Fibroblast of lung (primary cell): ENCODE data around the gene IL1RAPL2. TPM values are rescaled to one million over a fixed set of nuclear protein-coding genes. Genes with fewer than 3 reads are reported as not detected.

Experiments used
- DNase-seq, 2 donors: peaks; one replicate each; pipeline versions ENCODE4 v3.0.0 to v3.0.0-alpha.2; 2010; ENCODE audit warnings: low read depth in 2 of 2
- H2AFZ ChIP-seq: 2 replicates; pipeline ENCODE4 v1.5.1; 2012; ENCODE audit warnings: low read length, control low read depth, inconsistent platforms
- H3K27ac ChIP-seq: 2 replicates; pipeline ENCODE4 v1.5.1; 2011; ENCODE audit warnings: low read length, control low read depth; ENCODE audit not compliant: insufficient read depth
- H3K27me3 ChIP-seq: 2 replicates; pipeline ENCODE4 v1.5.1; 2011; ENCODE audit warnings: mild to moderate bottlenecking, low read length; ENCODE audit not compliant: control insufficient read depth, insufficient read depth
- H3K36me3 ChIP-seq: 2 replicates; pipeline ENCODE4 v1.5.1; 2011; ENCODE audit warnings: low read length; ENCODE audit not compliant: control insufficient read depth, insufficient read depth
- H3K4me1 ChIP-seq: 2 replicates; pipeline ENCODE4 v1.5.1; 2011; ENCODE audit warnings: low read length; ENCODE audit not compliant: control insufficient read depth, insufficient read depth; ENCODE audit errors: extremely low read depth
- H3K4me2 ChIP-seq: 2 replicates; pipeline ENCODE4 v1.5.1; 2011; ENCODE audit warnings: low read length, control low read depth; ENCODE audit not compliant: insufficient read depth; ENCODE audit errors: extremely low read depth
- H3K4me3 ChIP-seq, 4 experiments: fragments of 200-600 bp in 1 of 4; sonication (generic) in 1 of 4; replicated peaks in 1 of 4; 2 replicates each; pipeline ENCODE4 v1.5.1; 2011 to 2016; ENCODE audit warnings: low read length in 4 of 4, low read depth in 3 of 4, mild to moderate bottlenecking in 3 of 4, control low read depth in 2 of 4, inconsistent platforms in 1 of 4, mixed read lengths in 1 of 4; ENCODE audit not compliant: insufficient read depth in 1 of 4; ENCODE audit errors: control extremely low read depth in 1 of 4
- H3K79me2 ChIP-seq: 2 replicates; pipeline ENCODE4 v1.5.1; 2012; ENCODE audit warnings: mild to moderate bottlenecking, low read length, inconsistent platforms; ENCODE audit not compliant: control insufficient read depth, insufficient read depth
- H3K9ac ChIP-seq: 2 replicates; pipeline ENCODE4 v1.5.1; 2011; ENCODE audit warnings: mild to moderate bottlenecking, low read length, control low read depth; ENCODE audit not compliant: insufficient read depth
- H3K9me3 ChIP-seq: 2 replicates; pipeline ENCODE4 v1.5.1; 2012; ENCODE audit warnings: low read depth, low read length; ENCODE audit not compliant: control insufficient read depth, insufficient read depth
- H4K20me1 ChIP-seq: 2 replicates; pipeline ENCODE4 v1.5.1; 2011; ENCODE audit warnings: low read length; ENCODE audit not compliant: control insufficient read depth, insufficient read depth; ENCODE audit errors: extremely low read depth
- EZH2 ChIP-seq: IDR thresholded peaks from 2 replicates; pipeline ENCODE4 v1.5.1; 2012; ENCODE audit warnings: low read length, control low read depth, mild to moderate bottlenecking; ENCODE audit errors: missing control alignments
- polyA plus RNA-seq, 2 donors: library from polyadenylated mRNA; depleted of rRNA in 1 of 2; stranded (reverse) in 1 of 2; unstranded in 1 of 2; fragments of >200 nt; gene quantifications; 2 replicates each; pipeline ENCODE4 v1.2.1, GENCODE V29; 2011 to 2012; ENCODE audit warnings: missing spikeins in 1 of 2
- total RNA-seq: library from RNA; depleted of rRNA; stranded (reverse); fragments of >200 nt; gene quantifications from 2 replicates; pipeline ENCODE4 v1.2.1, GENCODE V29; 2014
- TF ChIP-seq, protein P1 (sequence below), 2 donors: IDR thresholded peaks in 1 of 2; conservative IDR thresholded peaks in 1 of 2; 1 replicate in 1 of 2; 2 replicates in 1 of 2; pipeline ENCODE4 v1.5.1; 2011 to 2012; ENCODE audit warnings: low read length in 2 of 2, control low read depth in 1 of 2, inconsistent platforms in 1 of 2, low read depth in 1 of 2, mild to moderate bottlenecking in 1 of 2

The IL1RAPL2 gene
- total and polyA plus RNA-seq, 2 donors (not counting 1 experiment from before 2014, with no cell fraction given): 0.22 TPM; not detected in 1

DNA sequence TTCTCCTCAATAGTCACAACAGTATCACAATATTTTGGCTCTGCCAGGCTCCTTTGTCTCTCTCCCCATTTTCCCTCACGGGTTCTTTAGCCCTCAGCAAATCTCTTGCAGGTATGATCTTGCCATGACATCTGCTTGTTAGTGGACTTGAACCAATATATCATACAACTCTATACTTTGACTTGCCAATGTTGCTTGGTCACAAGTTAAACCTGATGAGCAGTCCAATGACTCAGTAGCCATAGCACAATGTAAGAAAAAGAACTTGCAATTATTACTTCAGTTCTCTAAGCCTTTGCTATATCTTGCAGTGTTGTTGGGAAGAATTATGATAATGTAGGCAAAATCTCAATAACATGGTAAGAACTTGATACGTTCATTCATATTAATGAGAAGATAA is 1081.8 kb downstream of the IL1RAPL2 start:
- H3K27ac ChIP-seq: no peak overlapping the region
- no peak for TF ChIP-seq EZH2
- TF ChIP-seq, protein P1, sequence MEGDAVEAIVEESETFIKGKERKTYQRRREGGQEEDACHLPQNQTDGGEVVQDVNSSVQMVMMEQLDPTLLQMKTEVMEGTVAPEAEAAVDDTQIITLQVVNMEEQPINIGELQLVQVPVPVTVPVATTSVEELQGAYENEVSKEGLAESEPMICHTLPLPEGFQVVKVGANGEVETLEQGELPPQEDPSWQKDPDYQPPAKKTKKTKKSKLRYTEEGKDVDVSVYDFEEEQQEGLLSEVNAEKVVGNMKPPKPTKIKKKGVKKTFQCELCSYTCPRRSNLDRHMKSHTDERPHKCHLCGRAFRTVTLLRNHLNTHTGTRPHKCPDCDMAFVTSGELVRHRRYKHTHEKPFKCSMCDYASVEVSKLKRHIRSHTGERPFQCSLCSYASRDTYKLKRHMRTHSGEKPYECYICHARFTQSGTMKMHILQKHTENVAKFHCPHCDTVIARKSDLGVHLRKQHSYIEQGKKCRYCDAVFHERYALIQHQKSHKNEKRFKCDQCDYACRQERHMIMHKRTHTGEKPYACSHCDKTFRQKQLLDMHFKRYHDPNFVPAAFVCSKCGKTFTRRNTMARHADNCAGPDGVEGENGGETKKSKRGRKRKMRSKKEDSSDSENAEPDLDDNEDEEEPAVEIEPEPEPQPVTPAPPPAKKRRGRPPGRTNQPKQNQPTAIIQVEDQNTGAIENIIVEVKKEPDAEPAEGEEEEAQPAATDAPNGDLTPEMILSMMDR (conservative IDR thresholded peaks at IDR 0.05 in 1 of 2, IDR thresholded peaks at IDR 0.05 in 1 of 2; ENCODE audit: low read depth in 1 of 2, low read length in 2 of 2): no peak
- no peak for DNase-seq
- H3K4me2 ChIP-seq: no peak overlapping the region
- no peaks in the 10 kb centered on the region for H3K36me3 ChIP-seq
- no peaks in the 10 kb centered on the region for H3K27me3 ChIP-seq
- no peak overlapping the region for H2AFZ ChIP-seq
- H3K79me2 ChIP-seq: no peaks in the 10 kb centered on the region
- H3K9me3 ChIP-seq: no peaks in the 10 kb centered on the region
- no peak overlapping the region for H3K9ac ChIP-seq
- H4K20me1 ChIP-seq: no peaks in the 10 kb centered on the region
- H3K4me3 ChIP-seq: no peak overlapping the region
- H3K4me1 ChIP-seq: no peaks in the 10 kb centered on the region

DNA sequence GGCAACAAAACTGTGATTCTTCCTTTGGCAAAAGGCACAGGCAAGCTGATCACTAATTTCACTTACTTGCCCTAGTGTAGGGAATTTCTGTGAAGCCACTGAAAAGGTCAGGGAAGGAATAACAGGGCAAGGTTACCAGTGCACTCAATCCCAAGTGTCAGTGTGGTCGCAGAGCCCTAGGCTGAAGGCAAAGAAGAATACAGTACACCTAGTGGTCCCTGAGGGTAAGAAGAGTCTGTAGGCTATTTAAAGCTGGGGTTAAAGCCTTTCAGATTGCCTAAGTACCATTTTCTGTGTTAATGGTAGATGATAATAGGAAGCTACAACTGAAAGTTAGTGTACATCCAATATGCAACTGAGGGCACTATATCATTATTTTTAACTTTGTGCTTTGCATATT is 1082.7 kb downstream of the IL1RAPL2 start:
- no peaks in the 10 kb centered on the region for H3K27me3 ChIP-seq
- no peaks in the 10 kb centered on the region for H4K20me1 ChIP-seq
- TF ChIP-seq, protein P1 (conservative IDR thresholded peaks at IDR 0.05 in 1 of 2, IDR thresholded peaks at IDR 0.05 in 1 of 2; ENCODE audit: low read depth in 1 of 2, low read length in 2 of 2): no peak
- no peak for TF ChIP-seq EZH2
- no peaks in the 10 kb centered on the region for H3K4me1 ChIP-seq
- no peaks in the 10 kb centered on the region for H3K79me2 ChIP-seq
- no peaks in the 10 kb centered on the region for H3K36me3 ChIP-seq
- no peak overlapping the region for H3K4me3 ChIP-seq
- no peak overlapping the region for H2AFZ ChIP-seq
- DNase-seq: no peak
- no peak overlapping the region for H3K9ac ChIP-seq
- H3K9me3 ChIP-seq: no peaks in the 10 kb centered on the region
- H3K4me2 ChIP-seq: no peak overlapping the region
- no peak overlapping the region for H3K27ac ChIP-seq

DNA sequence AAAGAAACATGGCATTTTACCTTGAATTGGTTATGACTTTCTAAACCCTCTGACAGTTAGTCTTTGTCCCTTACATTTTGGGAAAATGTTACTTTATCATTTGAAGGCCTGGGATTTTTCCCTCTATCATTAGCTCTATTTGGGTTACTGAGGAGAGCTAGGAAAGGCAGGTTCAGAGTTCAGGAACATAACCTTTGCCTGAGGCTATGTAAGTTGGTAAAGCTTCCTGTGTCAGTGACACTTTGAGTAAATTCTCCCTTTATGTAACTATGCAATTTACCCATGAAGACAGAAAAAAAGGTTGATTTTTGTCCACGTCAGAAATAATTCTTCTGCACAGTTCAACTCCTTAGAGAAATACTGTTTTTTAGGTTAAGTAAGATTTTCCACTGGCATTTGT is 1084.6 kb downstream of the IL1RAPL2 start:
- Histone ChIP-seq H2AFZ (no peak overlapping the region), H3K27ac (no peak overlapping the region), H4K20me1 (no peaks in the 10 kb centered on the region), H3K4me3 (no peak overlapping the region), H3K4me1 (no peaks in the 10 kb centered on the region), H3K9ac (no peak overlapping the region), H3K4me2 (no peak overlapping the region), H3K27me3 (no peaks in the 10 kb centered on the region), H3K36me3 (no peaks in the 10 kb centered on the region), H3K79me2 (no peaks in the 10 kb centered on the region), H3K9me3 (no peaks in the 10 kb centered on the region)
- no peak for DNase-seq
- TF ChIP-seq, protein P1 (conservative IDR thresholded peaks at IDR 0.05 in 1 of 2, IDR thresholded peaks at IDR 0.05 in 1 of 2; ENCODE audit: low read depth in 1 of 2, low read length in 2 of 2): no peak
- no peak for TF ChIP-seq EZH2
